GM18499 (cell line): ENCODE measurements around the gene FAM187B.

ENCODE experiments used
- ATAC-seq: cut with Tn5 transposase; IDR thresholded peaks from one replicate; pipeline ENCODE4 v1.9.1; 2021; ENCODE audit warnings: moderate number of reproducible peaks; ENCODE audit not compliant: insufficient read depth, unreplicated experiment

Gene FAM187B

DNA sequence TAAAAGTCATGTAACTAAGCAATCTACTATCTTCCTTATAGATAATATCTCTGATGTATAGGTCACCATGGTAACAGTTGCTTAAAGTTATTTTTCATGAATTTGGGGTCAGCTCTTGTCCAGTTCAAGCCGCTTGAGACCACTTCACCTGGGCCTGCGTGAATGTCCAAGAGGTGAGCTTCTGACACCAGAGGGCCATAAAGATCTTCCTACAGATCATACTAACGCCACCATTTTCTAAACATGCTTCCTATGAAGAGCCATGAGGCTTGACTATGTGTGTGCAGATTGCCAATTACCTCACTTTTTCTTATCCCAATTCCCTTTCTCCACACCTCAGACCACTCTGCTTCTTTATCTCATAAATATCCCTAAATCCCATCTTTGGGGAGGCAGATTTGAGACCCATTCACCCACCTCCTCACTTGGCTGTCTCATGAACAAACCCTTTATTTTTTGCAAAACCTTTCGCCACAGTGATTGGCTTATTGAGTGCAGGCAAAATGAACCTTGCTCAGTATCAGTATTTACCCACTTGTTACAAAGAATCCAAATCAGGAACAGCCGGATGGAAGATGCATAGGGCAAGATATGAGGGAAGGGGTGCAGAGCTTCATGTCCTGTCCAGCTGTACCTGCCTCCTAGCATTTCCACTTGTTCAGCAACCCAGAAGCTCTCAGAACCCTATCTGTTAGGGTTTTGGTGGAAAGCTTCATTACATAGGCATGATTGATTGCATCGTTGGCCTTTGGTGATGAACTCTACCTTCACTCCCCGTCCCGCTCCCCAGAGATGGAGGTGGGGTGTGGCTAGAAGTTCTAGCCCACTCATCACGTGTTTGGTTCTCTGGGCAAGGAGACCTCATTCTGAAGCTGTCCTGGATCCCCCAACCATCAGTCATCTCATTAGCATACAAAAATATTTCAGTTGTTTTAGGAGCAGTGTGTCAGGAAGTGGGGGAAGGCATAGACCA lies 34.2 kb downstream of the FAM187B start:
- ATAC-seq = no peak

DNA sequence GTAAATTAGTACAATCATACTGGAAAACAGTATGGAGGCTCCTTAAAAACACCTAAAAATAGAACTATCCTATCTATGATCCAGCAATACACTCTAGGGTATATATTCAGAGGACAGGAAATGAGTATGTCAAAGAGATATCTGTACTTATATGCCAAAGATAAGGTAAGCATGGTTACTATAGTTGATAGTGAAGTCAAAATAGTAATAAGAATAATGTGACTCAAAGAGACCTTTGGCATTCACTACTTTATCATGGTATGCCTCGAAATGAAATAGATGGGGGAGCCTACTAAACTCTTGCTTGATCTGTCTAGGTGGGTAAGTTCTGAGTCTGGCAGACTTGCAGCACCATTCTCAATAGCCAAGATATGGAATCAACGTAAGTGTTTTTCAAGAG lies 43.7 kb downstream of the FAM187B start:
- ATAC-seq = no peak

DNA sequence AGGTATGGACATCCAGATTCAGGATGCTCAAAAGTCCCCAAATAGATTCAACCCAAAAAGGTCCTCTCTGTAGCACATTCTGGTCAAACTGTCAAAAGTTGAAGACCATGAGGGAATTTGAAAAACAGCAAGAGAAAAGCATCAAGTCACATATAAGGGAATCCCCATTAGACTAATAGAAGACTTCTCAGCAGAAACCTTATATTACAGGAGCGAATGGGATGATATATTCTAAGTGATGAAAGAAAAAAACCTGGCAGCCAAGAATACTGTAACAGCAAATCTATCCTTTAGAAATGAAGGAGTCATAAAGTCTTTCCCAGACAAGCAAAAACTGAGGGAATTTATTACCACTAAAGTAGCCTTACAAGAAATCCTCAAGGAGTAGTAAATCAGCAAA lies 44.3 kb downstream of the FAM187B start:
- ATAC-seq = no peak

DNA sequence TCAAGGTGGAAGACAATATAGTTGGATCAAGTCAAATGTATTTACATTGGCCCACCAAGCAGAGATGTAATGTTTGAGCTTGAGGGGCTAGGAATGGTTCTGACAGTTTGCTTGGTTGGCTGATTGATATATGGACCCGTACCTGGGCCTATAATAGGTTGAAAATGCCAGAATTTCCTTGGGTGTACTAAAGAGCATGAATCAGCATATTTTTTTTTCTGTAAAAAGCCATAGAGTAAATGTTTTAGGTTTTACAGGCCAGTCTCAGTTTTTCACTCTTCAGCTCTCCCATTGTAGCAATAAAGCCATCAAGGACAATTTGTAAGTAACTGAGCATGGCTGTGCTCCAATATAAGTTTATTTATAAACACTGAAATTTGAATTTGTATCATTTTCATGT lies 47.2 kb downstream of the FAM187B start:
- ATAC-seq = no peak

DNA sequence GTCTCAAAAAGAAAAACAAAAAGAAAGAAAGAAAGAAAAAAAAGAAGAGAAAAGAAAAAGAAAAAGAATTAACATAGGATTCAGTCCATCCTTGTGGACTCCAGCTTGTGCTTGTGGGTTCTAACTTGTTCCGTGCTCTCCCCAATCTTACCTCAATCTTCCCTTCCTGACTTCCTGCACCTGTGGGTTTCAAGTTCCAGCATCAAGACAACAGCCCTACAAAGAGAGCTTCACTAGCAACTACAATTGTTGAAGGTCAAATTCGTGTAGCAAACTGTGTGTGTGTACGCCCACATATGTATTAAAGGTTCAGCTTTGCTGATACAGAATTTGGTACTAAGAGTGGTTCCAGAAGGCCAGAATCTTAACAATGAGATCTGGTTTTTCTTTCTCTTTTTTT lies 48.7 kb downstream of the FAM187B start:
- no peak for ATAC-seq

DNA sequence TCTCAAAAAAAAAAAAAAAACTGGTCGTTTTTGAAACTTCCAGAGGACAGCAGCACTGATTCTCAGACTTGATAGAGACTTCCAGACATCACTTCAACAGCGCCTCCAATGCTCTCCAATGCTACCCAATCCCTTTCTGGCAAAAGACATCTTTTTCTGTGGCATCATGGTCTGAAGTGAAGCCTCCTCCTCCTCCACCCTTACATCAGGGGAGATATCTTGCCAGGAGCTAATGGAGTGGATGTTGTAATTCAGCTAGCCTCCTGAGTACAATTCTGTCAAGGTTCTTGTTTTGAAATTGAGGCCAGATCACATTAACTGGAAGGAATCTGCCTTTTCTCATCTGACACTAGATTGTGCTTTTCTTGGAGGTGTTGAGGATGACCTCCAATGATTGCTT lies 49.8 kb downstream of the FAM187B start:
- ATAC-seq = no peak

- no peak for ATAC-seq
Observed at GRCh38 chr19:35177377-35178274, 50.9 kb downstream of the FAM187B start.

- no peak for ATAC-seq
Observed at GRCh38 chr19:35176181-35176570, 52.4 kb downstream of the FAM187B start.
